ENCODE measurements around the gene PLEKHO2. TPM values are rescaled to one million over a fixed set of nuclear protein-coding genes. Genes with fewer than 3 reads are reported as not detected.

Gene PLEKHO2
- total RNA-seq, 1 donor from 2014 or later, result 87.5 TPM

- no peak for DNase-seq (ENCODE audit: low spot score)
Observed at GRCh38 chr15:64911311-64912186, 69.8 kb downstream of the PLEKHO2 start, which contains the start of gene ANKDD1A. Gene ANKDD1A, plus strand, starts transcription at chr15:64911902. Its CDS starts 29 bp downstream, at chr15:64911931.

- no peak for DNase-seq (ENCODE audit: low spot score)
Observed at GRCh38 chr15:64912379-64913325, 70.9 kb downstream of the PLEKHO2 start.

- no peak for DNase-seq (ENCODE audit: low spot score)
Observed at GRCh38 chr15:64915518-64916227, 74.0 kb downstream of the PLEKHO2 start.

DNA sequence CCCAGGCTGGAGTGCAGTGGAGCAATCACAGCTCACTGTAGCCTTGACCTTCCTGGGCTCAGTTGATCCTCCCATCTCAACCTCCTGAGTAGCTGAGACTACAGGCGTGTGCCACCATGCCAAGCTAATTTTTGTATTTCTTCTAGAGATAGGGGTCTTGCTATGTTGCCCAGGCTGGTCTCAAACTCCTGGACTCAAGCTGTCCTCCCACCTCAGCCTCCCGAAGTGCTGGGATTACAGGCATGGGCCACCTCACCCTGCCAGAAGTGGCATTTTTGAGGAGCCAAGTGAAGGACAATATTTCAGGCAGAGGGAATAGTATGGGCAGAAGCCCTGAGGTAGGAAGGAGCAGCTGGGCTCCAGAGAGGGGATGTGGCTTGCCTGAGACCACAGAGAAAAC lies 74.7 kb downstream of the PLEKHO2 start:
- no peak for DNase-seq (ENCODE audit: low spot score)

GRCh38 chr15:64917211-64917610 lies 75.5 kb downstream of the PLEKHO2 start:
- no peak for DNase-seq (ENCODE audit: low spot score)

Other genes with a start within 250 kb of the PLEKHO2 start
- gene RBPMS2, start 66.3 kb upstream of the PLEKHO2 start, total RNA-seq, result 24.5 TPM
- 1.6 TPM for gene PIF1, start 16.3 kb upstream of the PLEKHO2 start, total RNA-seq
- 19.3 TPM for gene ANKDD1A, start 70.0 kb downstream of the PLEKHO2 start, total RNA-seq
- gene SPG21, start 148.0 kb downstream of the PLEKHO2 start, total RNA-seq, result 93.7 TPM
- gene MTFMT, start 187.7 kb downstream of the PLEKHO2 start, total RNA-seq, result 14.5 TPM
- not detected for gene SLC51B, start 203.5 kb downstream of the PLEKHO2 start, total RNA-seq
- 4.7 TPM for gene RASL12, start 226.1 kb downstream of the PLEKHO2 start, total RNA-seq
- not detected for gene KBTBD13, start 234.8 kb downstream of the PLEKHO2 start, total RNA-seq

All from mesenteric fat pad (tissue), 1 donor.